ENCODE measurements around the gene PERP. TPM values are rescaled to one million over a fixed set of nuclear protein-coding genes. Genes with fewer than 3 reads are reported as not detected.
"Not testable (repeated sequence)": the region's sequence is repeated elsewhere in the genome, so short reads cannot be mapped to it uniquely, and the experiment has no call there.

PERP gene
- total RNA-seq, 4 donors from 2014 or later = 715 to 1,965 (median 1,827) TPM

GRCh38 chr6:138082232-138082631, 25.0 kb downstream of the PERP start:
- TF ChIP-seq CTCF (IDR thresholded peaks at IDR 0.05) (no peak), EP300 (IDR thresholded peaks at IDR 0.05) (no peak), POLR2A (IDR thresholded peaks at IDR 0.05) (no peak), POLR2AphosphoS5 (IDR thresholded peaks at IDR 0.05) (no peak)
- Histone ChIP-seq H3K4me1 (peaks cover 12% of the 10 kb centered on the region), H3K4me3 (no peak overlapping the region), H3K27me3 (no peaks in the 10 kb centered on the region), H3K36me3 (no peaks in the 10 kb centered on the region), H3K27ac (no peak overlapping the region), H3K9me3 (no peaks in the 10 kb centered on the region)
- WGBS = 86% methylated on average over 12 of the region's 12 CpGs
- no peak for DNase-seq (ENCODE audit: low spot score in 2 of 2)

DNA sequence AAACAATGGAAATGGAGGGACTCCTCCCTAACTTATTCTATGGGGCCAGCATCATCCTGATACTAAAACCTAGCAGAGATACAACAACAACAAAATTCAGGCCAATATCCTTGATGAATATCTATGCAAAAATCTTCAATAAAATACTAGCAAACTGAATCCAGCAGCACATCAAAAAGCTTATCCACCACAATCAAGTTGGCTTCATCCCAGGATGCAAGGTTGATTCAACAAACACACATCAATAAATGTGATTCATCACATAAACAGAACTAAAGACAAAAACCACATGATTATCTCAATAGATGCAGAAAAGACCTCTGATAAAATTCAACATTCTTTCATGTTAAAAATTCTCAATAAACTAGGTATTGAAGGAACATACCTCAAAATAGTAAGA, 27.7 kb downstream of the PERP start:
- H3K36me3 ChIP-seq; H3K4me3 ChIP-seq; H3K27ac ChIP-seq; H3K4me1 ChIP-seq; H3K9me3 ChIP-seq; H3K27me3 ChIP-seq; DNase-seq (ENCODE audit: low spot score in 2 of 2): not testable (repeated sequence)

GRCh38 chr6:138078491-138078890, 28.7 kb downstream of the PERP start:
- H3K27me3 ChIP-seq = no peaks in the 10 kb centered on the region
- DNase-seq (ENCODE audit: low spot score in 2 of 2) = no peak
- 91% methylated on average over 2 of the region's 2 CpGs for WGBS
- no peak overlapping the region for H3K27ac ChIP-seq
- H3K36me3 ChIP-seq = no peaks in the 10 kb centered on the region
- H3K9me3 ChIP-seq = no peaks in the 10 kb centered on the region
- no peak overlapping the region for H3K4me3 ChIP-seq
- TF ChIP-seq CTCF (IDR thresholded peaks at IDR 0.05) = no peak
- TF ChIP-seq POLR2AphosphoS5 (IDR thresholded peaks at IDR 0.05) = no peak
- TF ChIP-seq EP300 (IDR thresholded peaks at IDR 0.05) = no peak
- TF ChIP-seq POLR2A (IDR thresholded peaks at IDR 0.05) = no peak
- H3K4me1 ChIP-seq = no peaks in the 10 kb centered on the region

DNA sequence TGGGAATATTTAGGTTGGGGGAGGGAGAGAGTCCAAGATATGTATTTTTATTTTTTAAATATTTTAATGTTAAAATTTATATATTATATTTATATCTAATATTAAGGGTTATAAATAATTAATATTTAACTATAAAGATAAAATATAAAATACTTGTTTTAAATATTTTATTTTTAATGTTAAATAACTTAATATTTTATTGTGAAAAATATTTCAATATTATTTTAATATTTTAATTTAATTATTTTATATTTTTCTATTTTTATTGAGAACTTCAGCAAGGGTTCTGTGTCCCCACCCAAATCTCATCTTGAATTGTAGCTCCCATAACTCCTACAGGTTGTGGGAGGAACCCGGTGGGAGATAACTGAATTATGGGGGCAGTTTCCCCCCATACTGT, 34.0 kb downstream of the PERP start:
- DNase-seq (ENCODE audit: low spot score in 2 of 2) = no peak
- Histone ChIP-seq H3K4me1 (no peaks in the 10 kb centered on the region), H3K27ac (no peak overlapping the region), H3K27me3 (no peaks in the 10 kb centered on the region), H3K4me3 (no peak overlapping the region), H3K36me3 (no peaks in the 10 kb centered on the region), H3K9me3 (no peaks in the 10 kb centered on the region)
- no peak for TF ChIP-seq EP300 (IDR thresholded peaks at IDR 0.05)
- TF ChIP-seq CTCF (IDR thresholded peaks at IDR 0.05) = no peak
- TF ChIP-seq POLR2A (IDR thresholded peaks at IDR 0.05) = no peak
- TF ChIP-seq POLR2AphosphoS5 (IDR thresholded peaks at IDR 0.05) = no peak
- WGBS = 98% methylated on average over 1 of the region's 1 CpG

DNA sequence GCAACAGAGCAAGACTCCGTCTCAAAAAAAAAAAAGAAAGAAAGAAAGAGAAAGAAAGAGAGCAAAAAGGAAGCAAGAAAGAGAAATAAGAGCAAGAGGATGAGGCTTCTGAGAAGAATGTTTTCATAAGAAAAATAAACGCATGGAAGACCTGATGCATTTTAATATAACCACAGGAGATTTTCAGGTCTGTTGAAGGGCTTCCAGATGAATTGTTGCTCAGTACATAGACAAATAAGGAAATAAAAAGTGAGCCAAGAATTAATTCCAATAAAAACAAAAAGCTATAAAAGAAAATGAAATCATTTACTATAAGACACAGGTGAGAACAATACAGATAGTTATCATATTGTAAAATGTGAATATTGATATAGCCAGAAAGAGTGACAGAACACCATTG, 43.5 kb downstream of the PERP start:
- WGBS = 68% methylated on average over 2 of the region's 2 CpGs
- Histone ChIP-seq H3K27ac (no peak overlapping the region), H3K9me3 (no peaks in the 10 kb centered on the region), H3K4me3 (no peak overlapping the region), H3K27me3 (no peaks in the 10 kb centered on the region), H3K36me3 (no peaks in the 10 kb centered on the region), H3K4me1 (no peaks in the 10 kb centered on the region)
- DNase-seq (ENCODE audit: low spot score in 2 of 2) = no peak
- TF ChIP-seq POLR2A (IDR thresholded peaks at IDR 0.05) = no peak
- TF ChIP-seq POLR2AphosphoS5 (IDR thresholded peaks at IDR 0.05) = no peak
- no peak for TF ChIP-seq EP300 (IDR thresholded peaks at IDR 0.05)
- TF ChIP-seq CTCF (IDR thresholded peaks at IDR 0.05) = no peak

DNA sequence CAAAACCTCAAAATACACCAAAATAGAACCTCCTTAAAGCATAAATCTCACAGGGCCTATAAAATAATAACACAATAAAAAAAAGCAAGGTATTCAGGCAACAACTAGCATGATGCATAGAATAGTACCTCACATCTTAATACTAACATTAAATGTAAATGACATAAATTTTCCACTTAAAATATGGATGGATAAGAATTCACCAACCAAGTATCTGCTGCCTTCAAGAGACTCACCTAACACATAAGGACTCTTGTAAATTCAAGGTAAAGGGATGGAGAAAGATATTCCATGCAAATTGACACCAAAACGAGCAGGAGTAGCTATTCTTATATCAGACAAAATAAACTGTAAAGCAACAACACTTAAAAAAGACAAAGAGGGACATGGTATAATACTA, 52.2 kb downstream of the PERP start:
- no peak overlapping the region for H3K27ac ChIP-seq
- H3K4me1 ChIP-seq = no peaks in the 10 kb centered on the region
- no peaks in the 10 kb centered on the region for H3K36me3 ChIP-seq
- WGBS = 82% methylated on average over 1 of the region's 1 CpG
- no peak for DNase-seq (ENCODE audit: low spot score in 2 of 2)
- H3K4me3 ChIP-seq = no peak overlapping the region
- TF ChIP-seq POLR2AphosphoS5 (IDR thresholded peaks at IDR 0.05) (no peak), POLR2A (IDR thresholded peaks at IDR 0.05) (no peak), EP300 (IDR thresholded peaks at IDR 0.05) (no peak), CTCF (IDR thresholded peaks at IDR 0.05) (no peak)
- peaks cover 11% of the 10 kb centered on the region for H3K9me3 ChIP-seq
- H3K27me3 ChIP-seq = peaks cover 3% of the 10 kb centered on the region
